Endothelial cell of umbilical vein (primary cell): Measurements from ENCODE around the gene BOD1L1. TPM values are rescaled to one million over a fixed set of nuclear protein-coding genes. Genes with fewer than 3 reads are reported as not detected.

Source experiments
- BruUV-seq: library from RNA; stranded (reverse); fragments of 400-500 nt; replicated peaks from 2 replicates; lab custom pipeline; 2021; lab: Mats Ljungman, UMichigan
- CTCF ChIA-PET: fragments of 300-600, 350-600 bp; sonication (Branson Sonifier 250); formaldehyde crosslinking; loops from one replicate; lab custom pipeline; 2021; ENCODE audit warnings: antibody characterized with exemption, inconsistent platforms; lab: Charles Lee
- POLR2A ChIA-PET: fragments of 300-600, 350-600 bp; sonication (Branson Sonifier 250); formaldehyde crosslinking; loops from one replicate; lab custom pipeline; 2021; ENCODE audit warnings: antibody characterized with exemption, inconsistent platforms; lab: Charles Lee
- DNase-seq: peaks from one replicate; pipeline ENCODE4 v3.0.0-alpha.2; 2011; ENCODE audit warnings: low read depth, low spot score
- FAIRE-seq: peaks from 2 replicates; lab custom pipeline; 2011; peaks lifted over from hg19 to GRCh38; lab: Jason Lieb, UNC
- H2AFZ ChIP-seq: 2 replicates; pipeline ENCODE4 v1.6.0; 2012; ENCODE audit warnings: low read depth, low read length, control low read depth, inconsistent platforms
- H3K27ac ChIP-seq: 2 replicates; pipeline ENCODE4 v1.5.1; 2011; ENCODE audit warnings: low read depth, mild to moderate bottlenecking, control low read depth, low read length, moderate library complexity; ENCODE audit not compliant: insufficient read depth
- H3K27me3 ChIP-seq, 2 experiments: 2 replicates each; pipeline versions ENCODE4 v1.6.0 to v1.6.1; 2011; ENCODE audit warnings: low read length in 2 of 2, mixed read lengths in 1 of 2; ENCODE audit not compliant: control insufficient read depth in 2 of 2, insufficient read depth in 2 of 2
- H3K36me3 ChIP-seq, 2 experiments: 2 replicates in 1 of 2; 3 replicates in 1 of 2; pipeline ENCODE4 v1.5.1; 2011; ENCODE audit warnings: low read length in 2 of 2, mild to moderate bottlenecking in 1 of 2, moderate library complexity in 1 of 2; ENCODE audit not compliant: control insufficient read depth in 2 of 2, insufficient read depth in 2 of 2; ENCODE audit errors: extremely low read depth in 1 of 2
- H3K4me1 ChIP-seq: 3 replicates; pipeline ENCODE4 v1.5.1; 2011; ENCODE audit warnings: mild to moderate bottlenecking, low read length; ENCODE audit not compliant: control insufficient read depth, insufficient read depth; ENCODE audit errors: extremely low read depth
- H3K4me2 ChIP-seq: 2 replicates; pipeline ENCODE4 v1.6.1; 2011; ENCODE audit warnings: low read length, control low read depth, mixed read lengths; ENCODE audit not compliant: insufficient read depth
- H3K4me3 ChIP-seq, 3 experiments: fragments of 200-600 bp in 1 of 3; sonication (generic), shearing (Covaris generic) in 1 of 3; replicated peaks in 1 of 3; 2 replicates each; pipeline ENCODE4 v1.5.1; 2011 to 2016; ENCODE audit warnings: control low read depth in 3 of 3, low read length in 3 of 3, mild to moderate bottlenecking in 2 of 3, inconsistent platforms in 1 of 3, low read depth in 1 of 3, moderate library complexity in 1 of 3; ENCODE audit not compliant: insufficient read depth in 1 of 3
- H3K79me2 ChIP-seq: 2 replicates; pipeline ENCODE4 v1.6.0; 2012; ENCODE audit warnings: low read length, inconsistent platforms; ENCODE audit not compliant: control insufficient read depth, insufficient read depth
- H3K9ac ChIP-seq: replicated peaks from 2 replicates; pipeline ENCODE3; 2011; ENCODE audit warnings: low read length, control low read depth; ENCODE audit not compliant: insufficient read depth; ENCODE audit errors: extremely low read depth
- H3K9me1 ChIP-seq: replicated peaks from 3 replicates; pipeline ENCODE4 v1.6.0; 2011; ENCODE audit warnings: mild to moderate bottlenecking, low read length; ENCODE audit not compliant: control insufficient read depth, insufficient read depth; ENCODE audit errors: extremely low read depth
- H3K9me3 ChIP-seq: replicated peaks from 2 replicates; pipeline ENCODE4 v1.5.1; 2012; ENCODE audit warnings: low read length, inconsistent platforms; ENCODE audit not compliant: control insufficient read depth, insufficient read depth
- H4K20me1 ChIP-seq: replicated peaks from 2 replicates; pipeline ENCODE3; 2011; ENCODE audit warnings: mild to moderate bottlenecking, low read length; ENCODE audit not compliant: control insufficient read depth, insufficient read depth; ENCODE audit errors: extremely low read depth
- EZH2 ChIP-seq: IDR thresholded peaks from 2 replicates; pipeline ENCODE4 v1.6.1; 2012; ENCODE audit warnings: borderline replicate concordance, low read depth, mild to moderate bottlenecking, moderate library complexity, low read length, inconsistent platforms; ENCODE audit not compliant: severe bottlenecking
- JUN ChIP-seq: IDR thresholded peaks from 2 replicates; pipeline ENCODE4 v1.6.1; 2011; ENCODE audit warnings: borderline replicate concordance, low read depth; ENCODE audit not compliant: insufficient read length, insufficient read depth
- MAX ChIP-seq: IDR thresholded peaks from 2 replicates; pipeline ENCODE4 v1.6.1; 2011; ENCODE audit not compliant: insufficient read depth, insufficient read length
- POLR2A ChIP-seq: IDR thresholded peaks from 2 replicates; pipeline ENCODE4 v1.6.1; 2012; ENCODE audit warnings: low read depth, mild to moderate bottlenecking, control low read depth, low read length
- dilution Hi-C: fragments of 300-500 bp; cut with MboI; formaldehyde crosslinking; loops from one replicate; pipeline ENCODE4 v1.15.0; 2019; ENCODE audit warnings: low sequenced_read_pairs; ENCODE audit not compliant: extremely low pct_ligation_motif_present
- intact Hi-C: fragments of 100-400 bp; cut with micrococcal nuclease; formaldehyde crosslinking; loops from one replicate; pipeline ENCODE4 v1.10.0; 2022
- polyA plus RNA-seq, 4 experiments: library from polyadenylated mRNA; depleted of rRNA in 3 of 4; stranded (reverse) in 3 of 4; unstranded in 1 of 4; fragments of >200 nt; gene quantifications; 2 replicates each; pipeline versions ENCODE4 v1.2.1 to v1.2.3, GENCODE V29; 2011 to 2012; ENCODE audit warnings: missing spikeins in 1 of 4
- total RNA-seq: library from RNA; stranded (reverse); gene quantifications from 2 replicates; pipeline ENCODE4 v1.2.3, GENCODE V29; 2021

The BOD1L1 gene
- total and polyA plus RNA-seq, 2 donors (not counting 3 experiments of a cell fraction or from before 2014, with no cell fraction given), result 5.2 to 31.2 TPM

- H2AFZ ChIP-seq, result no peak overlapping the region
- DNase-seq (no peak), FAIRE-seq (no peak)
- peaks cover 15 to 26% of the 10 kb centered on the region in 2 experiments for H3K36me3 ChIP-seq
- no peak overlapping the region for H3K27ac ChIP-seq
- H3K9me3 ChIP-seq, result no peaks in the 10 kb centered on the region
- H3K4me1 ChIP-seq, result peaks cover 5% of the 10 kb centered on the region
- intact Hi-C loops (no loop called here), dilution Hi-C loops (no loop called here)
- peaks cover 13% of the 10 kb centered on the region for H3K79me2 ChIP-seq
- no TSS peak for BruUV-seq
- no peak for TF ChIP-seq JUN
- no peak for TF ChIP-seq POLR2A
- H4K20me1 ChIP-seq, result no peaks in the 10 kb centered on the region
- no peak overlapping the region for H3K4me3 ChIP-seq
- CTCF ChIA-PET, result interaction anchor here (0.7 to 1.6 kb wide), 3 partner anchors 8 to 859 kb away, joined by 3 to 4 read pairs (median 4); no protein-coding TSS in a partner anchor
- H3K9me1 ChIP-seq, result no peaks in the 10 kb centered on the region
- no peaks in the 10 kb centered on the region for H3K27me3 ChIP-seq
- H3K9ac ChIP-seq, result no peak overlapping the region
- POLR2A ChIA-PET, result no interaction called here
- no peak overlapping the region for H3K4me2 ChIP-seq
Measured at GRCh38 chr4:13617801-13618200, 9.7 kb downstream of the BOD1L1 start.

GRCh38 chr4:13616597-13616996, 10.9 kb downstream of the BOD1L1 start:
- intact Hi-C loops, result no loop called here
- no peaks in the 10 kb centered on the region for H3K9me3 ChIP-seq
- H3K27me3 ChIP-seq, result no peaks in the 10 kb centered on the region
- no TSS peak for BruUV-seq
- dilution Hi-C loops, result no loop called here
- no peak overlapping the region for H2AFZ ChIP-seq
- ChIA-PET CTCF (interaction anchor here (1.6 kb wide), 1 partner anchor 10 kb away, joined by 4 read pairs; no protein-coding TSS in a partner anchor), POLR2A (no interaction called here)
- TF ChIP-seq MAX, result no peak
- TF ChIP-seq EZH2, result no peak
- no peaks in the 10 kb centered on the region for H3K9me1 ChIP-seq
- DNase-seq (no peak), FAIRE-seq (no peak)
- peaks cover 5% of the 10 kb centered on the region for H3K4me1 ChIP-seq
- H3K4me3 ChIP-seq, result no peak overlapping the region
- no peak overlapping the region for H3K4me2 ChIP-seq
- no peak overlapping the region for H3K9ac ChIP-seq
- peaks cover 4% of the 10 kb centered on the region for H3K79me2 ChIP-seq
- H4K20me1 ChIP-seq, result no peaks in the 10 kb centered on the region
- peaks cover 17 to 28% of the 10 kb centered on the region in 2 experiments for H3K36me3 ChIP-seq
- no peak overlapping the region for H3K27ac ChIP-seq
